Measurements from ENCODE around the gene GALNT10.

GALNT10 gene

DNA sequence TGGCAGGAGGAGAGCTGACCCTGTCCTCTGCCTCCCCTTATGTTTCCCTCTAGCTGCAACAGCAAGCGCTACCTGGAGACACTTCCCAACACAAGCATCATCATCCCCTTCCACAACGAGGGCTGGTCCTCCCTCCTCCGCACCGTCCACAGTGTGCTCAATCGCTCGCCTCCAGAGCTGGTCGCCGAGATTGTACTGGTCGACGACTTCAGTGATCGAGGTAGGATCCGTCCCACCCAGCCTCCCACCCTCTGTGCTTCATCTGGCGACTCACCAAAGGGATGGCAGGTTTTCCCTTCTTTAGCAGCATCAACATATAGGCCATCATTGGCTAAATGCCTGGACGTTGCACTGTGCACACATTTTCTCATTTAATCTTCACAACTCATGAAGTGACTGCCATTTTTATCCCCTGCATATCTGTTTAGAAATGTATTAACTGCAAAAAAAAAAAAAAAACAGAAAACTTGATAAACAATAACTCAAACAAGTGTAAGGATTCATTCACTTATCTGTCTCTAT, 139.0 kb downstream of the GALNT10 start:
- DNase-seq, result no peak

DNA sequence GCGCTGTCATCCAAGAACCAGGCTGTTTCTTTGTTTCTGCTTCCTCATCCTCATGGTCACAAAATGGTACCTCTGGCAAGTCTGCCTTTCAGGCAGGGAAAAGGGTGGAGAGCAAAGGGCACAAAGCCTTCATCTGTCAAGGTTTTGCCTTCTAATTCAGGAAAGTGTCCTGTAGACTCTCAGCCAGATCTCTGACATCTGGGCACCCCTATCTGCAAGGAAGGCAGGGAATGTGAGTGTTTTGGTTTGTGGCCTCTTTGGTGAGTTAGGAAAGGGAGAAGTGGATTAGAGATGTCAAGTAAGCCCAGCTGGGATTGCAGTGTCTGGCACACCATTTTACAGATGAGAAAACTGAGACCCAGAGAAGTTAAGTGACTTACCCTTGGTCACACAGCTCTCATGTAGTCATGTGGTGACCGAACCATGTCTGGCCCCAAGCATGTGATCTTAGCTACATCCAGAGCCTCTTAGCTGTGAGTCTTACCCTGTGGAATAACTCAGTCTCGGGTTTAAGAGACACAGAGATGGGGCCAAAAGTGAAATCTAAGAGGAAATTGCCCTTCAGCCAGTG, 139.6 kb downstream of the GALNT10 start:
- no peak for DNase-seq

DNA sequence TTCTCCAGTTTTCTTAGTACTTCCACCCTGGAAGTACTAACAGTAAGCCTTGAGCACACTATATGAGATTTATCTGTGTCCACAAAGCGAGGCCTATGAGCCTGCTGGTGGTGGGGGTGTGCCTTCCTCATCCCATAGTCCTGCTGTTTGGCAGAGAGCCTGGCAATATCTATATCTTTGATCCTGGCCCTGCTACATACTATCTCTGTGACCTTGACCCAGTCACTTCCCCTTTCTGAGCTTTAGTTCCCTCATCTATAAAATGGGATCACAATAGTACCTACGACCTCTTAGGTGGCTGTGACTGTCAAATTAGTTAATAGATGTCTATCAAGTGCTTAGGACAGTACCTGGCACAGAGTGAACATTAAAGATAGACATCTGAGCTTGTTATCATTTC, 140.7 kb downstream of the GALNT10 start:
- DNase-seq, result no peak

DNA sequence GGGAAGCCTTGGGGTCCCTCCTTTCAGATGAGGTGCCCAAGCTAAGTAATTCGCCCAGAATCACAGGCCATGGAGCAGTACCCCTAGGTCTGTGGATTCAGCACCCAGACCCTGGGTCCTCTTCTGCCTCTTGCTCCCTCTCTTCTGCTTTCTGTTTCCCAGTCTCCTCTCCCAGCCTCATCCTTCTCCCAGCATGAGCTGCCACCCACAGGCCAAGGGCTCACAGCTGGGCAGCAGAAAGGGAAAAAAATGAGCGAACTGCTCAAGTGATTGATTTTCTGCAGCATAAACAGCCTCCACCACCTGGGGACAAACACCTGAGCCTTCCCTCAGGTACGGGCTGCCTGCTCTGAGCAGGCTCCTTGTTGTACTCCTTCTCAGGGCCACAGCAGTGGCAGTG, 141.4 kb downstream of the GALNT10 start:
- DNase-seq, result no peak

DNA sequence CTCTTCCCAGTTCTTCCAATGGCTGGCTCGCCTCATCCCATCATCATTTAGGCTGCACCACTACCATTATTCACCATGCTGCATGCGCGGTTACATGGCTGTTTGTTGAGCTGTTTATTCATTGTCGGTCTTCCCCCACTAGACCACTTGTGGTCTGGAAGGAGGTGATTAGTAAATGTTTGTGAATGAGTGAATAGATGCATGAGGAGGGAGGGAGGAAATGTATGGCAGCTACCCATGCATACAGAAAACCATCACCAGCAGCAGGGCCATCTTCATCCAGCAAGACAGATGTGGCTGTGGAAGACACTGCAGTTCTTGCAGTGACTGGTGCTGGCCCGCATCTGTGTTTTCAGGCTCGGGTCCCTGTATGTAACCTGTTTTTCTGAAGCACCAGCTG, 141.9 kb downstream of the GALNT10 start:
- no peak for DNase-seq

DNA sequence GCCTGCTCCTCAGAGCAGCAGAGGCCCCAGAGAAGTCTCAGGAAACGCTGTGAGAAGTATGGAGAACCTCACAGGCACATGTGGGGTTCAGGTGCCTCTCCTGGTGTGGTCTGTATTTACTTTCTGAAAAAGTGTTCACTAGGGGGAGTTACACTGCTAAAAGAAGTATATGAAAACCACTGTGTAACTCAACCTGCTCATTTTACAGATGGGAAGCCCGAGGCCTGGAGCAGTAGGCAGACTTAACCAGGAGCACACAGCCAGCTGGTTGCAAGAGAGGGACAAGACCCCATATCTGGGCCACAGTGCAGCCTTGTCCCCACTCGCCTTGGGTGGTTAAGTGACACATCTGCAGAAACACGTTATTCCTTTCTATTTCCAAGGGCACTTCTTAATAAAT, 142.5 kb downstream of the GALNT10 start:
- no peak for DNase-seq

DNA sequence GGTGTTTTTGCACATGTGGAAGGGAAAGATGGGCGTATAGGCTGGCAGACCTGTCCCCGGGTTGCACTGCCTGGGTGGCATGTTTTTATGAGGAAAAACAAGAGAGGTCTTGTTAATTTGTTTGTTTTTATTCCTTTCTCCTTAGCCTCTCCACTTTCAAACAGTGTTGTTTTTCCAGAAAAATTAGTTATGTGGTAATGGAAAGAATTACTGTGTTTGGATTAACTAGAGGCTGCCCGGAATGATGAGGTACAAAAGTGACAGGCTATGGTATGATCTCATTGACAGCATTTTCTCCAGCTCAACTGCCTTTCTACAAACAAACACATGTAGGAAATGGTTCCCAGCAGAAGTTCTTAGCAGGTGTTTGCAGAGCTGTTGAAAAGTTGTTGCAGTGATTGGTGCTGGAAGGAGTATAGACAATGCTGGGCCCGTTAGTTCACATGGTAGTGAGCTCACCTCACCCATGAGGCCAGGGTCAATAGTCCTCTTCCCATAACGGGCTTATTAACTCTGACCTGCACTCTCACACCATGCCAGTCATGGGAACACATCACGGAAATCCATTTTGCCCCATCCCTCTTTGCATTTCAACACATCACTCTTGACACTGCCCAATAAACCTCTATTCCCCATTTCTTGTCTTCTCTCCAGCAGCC, 144.0 kb downstream of the GALNT10 start:
- no peak for DNase-seq

DNA sequence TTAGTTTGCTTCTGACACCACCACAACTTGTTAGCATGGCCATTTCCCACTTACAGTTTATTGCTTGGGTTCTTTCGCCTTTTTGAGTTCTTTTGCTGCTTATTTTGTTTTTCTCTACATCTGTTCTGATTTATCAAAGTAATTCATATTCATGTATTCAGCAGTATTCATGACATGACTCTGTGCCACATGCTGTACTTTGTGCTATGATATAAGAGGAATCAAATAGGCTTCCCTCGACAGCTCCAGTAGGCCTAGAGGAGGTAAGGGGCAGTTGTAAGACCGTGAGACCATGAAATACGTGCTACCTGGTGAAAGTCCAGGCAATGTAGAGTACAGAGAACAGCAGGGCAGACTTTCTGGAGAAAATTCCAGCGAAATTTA, 144.5 kb downstream of the GALNT10 start:
- DNase-seq, result no peak

DNA sequence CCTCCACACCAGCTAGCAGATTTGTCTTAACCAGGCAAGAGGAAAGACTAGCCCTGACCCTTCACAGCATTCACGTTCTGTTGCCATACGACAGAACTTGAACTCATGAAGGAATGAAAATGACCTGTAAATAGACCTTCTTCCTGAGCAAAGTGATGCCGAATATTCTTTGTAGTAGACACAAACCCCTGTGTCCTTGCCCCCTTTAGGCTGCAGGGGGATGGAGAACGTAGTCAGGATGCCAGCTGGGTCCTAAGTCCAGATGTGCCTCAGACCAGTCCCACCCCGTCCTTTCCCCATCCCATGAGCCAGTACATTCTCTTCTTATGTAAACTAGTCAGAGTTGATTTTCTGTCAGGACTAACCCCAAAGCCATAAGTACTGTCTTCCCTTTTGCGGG, 151.1 kb downstream of the GALNT10 start:
- DNase-seq, result no peak

DNA sequence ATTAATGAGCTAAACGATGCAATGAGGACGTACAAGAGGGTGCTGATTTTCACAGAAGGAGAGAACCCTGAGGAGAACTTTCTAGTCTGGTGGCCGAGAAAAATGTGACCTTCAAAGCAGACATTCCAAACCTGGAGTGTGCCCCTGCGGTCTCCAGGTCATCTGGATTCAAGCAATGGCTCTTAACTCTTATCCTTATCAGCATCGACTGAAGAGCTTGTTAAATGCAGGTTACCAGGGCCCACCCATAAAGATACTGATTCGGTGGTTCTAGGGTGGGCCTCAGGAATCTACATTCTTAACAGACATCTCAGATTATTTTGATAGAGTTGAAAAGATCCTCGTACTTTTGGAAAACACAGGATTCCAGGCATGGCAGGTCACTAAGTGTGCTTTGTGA, 151.7 kb downstream of the GALNT10 start:
- DNase-seq, result no peak

DNA sequence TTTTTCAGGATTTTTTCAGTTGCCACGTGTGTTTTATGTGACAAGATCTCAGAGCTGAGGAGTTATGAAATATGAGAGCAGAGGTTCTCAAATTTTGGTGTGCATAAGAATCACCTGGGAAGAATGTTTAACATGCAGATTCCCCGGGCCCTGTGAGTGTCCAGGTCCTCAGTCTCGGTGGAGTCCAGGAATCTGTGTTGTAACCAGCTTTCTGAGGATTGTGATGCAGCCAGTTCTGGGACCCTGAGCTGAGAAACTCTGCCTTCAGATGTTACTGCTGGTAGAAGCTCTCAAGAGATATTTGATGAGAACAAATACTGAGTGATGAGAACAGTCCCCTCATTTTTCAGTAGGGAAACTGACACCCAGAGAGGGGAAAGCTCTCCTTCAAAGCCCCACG, 152.4 kb downstream of the GALNT10 start:
- DNase-seq, result no peak

DNA sequence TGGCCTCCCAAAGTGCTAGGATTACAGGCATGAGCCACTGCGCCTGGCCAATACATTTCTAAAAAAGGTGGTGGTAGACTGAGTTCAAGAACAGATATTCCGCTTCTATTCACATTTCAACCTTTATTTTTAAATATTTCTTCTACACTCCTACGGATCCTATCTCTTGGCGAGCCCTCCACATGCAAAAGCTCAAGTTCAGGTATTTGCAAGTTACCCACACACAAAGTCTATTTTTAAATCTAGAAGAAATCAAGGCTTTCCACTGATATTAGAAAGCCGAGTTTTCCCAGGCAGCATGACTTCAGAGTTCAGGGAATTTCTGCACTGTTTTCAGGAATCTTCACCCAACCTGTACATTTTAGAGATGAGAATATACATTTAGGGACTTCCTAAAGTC, 153.9 kb downstream of the GALNT10 start:
- no peak for DNase-seq

DNA sequence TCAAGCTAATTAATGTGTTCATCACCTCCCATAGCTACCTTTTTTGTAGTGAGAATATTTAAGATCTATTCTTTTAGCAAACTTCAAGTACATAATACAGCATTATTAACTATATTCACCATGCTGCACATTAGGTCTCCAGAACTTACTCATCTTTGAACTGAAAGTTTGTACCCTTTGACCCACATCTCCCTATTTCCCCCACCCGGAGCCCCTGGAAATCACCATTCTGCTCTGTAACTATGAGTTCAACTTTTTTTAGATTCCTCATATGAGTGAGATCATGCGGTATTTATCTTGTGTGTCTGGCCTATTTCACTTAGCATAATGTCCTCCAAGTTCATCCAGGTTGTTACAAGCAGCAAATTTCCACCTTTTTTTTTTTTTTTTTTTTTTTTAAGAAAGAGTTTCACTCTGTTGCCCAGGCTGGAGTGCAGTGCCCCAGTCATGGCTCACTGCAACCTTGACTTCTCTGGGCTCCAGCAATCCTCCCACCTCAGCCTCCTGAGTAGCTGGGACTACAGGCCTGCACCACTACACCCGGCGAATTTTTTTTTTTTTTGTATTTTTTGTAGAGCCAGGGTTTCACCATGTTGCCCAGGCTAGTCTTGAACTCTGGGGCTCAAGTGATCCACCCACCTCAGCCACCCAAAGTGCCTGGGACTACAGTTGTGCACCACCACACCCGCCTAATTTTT, 154.9 kb downstream of the GALNT10 start:
- no peak for DNase-seq

DNA sequence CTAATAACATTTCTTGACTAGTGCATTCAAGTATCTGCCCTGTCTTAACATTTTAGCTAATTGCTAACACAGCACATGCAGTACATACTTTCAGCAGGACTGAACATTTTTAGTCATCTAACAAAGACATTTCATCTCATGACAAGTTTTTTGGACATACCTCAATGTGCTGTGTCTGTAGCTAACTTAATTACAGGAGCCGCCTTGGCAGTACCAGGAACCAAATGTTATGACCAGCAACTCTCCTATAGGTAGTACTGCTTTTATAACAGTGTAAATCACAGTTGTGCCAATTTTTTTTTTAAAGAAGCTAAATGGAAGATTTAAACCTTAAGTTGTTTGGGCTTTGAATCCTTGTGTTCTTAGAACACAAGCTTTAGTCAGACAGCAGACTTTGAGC, 155.9 kb downstream of the GALNT10 start:
- DNase-seq, result no peak

DNA sequence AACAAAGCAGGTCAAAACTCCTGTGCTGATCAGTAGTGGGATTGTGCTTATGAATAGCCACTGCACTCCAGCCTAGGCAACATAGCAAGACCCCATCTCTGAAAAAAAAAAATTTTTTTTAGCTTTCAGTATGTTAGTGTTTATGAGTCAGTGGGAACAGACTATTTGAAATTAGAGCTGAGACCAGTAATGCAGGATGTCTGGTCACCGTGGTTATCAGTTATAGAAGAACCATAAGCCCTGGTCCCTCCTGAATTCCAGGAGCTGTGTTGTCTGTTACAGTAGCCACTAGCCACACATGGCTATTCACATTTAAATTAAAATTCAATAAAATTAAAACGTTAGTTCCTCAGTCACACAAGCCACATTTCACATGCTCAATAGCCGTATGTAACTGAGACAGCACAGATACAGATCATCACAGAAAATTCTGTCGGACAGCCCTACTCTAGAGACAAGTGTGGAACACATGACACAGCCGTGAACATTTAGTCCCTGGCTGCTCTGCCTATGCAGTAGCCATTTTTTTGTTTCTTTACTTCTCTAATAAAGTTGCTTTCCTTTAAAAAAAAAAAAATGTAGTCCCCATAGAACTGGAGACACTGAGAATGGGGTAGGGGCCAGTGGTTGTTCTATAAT, 159.2 kb downstream of the GALNT10 start:
- DNase-seq, result no peak

DNA sequence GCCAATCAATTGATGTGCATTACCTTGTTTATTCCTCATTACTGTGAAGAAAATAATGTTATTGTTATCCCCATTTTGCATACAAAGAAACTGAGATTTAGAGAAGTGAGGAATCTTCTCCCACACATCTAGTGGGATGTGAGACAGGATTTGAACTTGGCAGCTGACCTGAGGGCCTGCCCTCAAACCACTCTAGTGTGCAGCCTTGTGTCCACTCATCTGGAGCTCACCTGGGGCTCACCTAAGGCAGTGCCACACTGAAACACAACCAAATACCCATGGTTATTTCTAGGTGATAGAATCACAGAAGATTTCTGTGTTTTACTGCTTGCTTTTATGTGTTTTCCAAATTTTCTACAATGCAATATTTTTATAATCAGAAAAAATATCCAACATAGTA, 160.6 kb downstream of the GALNT10 start:
- no peak for DNase-seq

DNA sequence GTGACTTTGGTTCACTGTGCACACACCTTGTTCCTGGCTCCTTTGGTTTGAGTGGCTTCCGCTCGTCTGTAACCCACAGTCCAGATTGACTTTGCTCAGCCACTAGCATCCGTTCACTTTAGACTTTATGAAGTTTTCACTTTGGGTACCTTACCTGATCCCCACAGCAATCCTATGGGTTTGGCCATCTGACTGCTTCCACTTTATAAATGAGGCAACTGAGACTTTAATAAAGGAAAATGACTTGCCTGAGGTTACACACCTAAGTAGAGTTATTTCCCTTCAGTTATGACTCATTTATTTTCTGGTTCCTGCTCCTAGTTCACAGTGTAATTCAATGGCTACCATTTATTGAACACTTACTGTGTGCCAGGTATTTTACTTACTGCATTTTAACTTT, 161.0 kb downstream of the GALNT10 start:
- no peak for DNase-seq

DNA sequence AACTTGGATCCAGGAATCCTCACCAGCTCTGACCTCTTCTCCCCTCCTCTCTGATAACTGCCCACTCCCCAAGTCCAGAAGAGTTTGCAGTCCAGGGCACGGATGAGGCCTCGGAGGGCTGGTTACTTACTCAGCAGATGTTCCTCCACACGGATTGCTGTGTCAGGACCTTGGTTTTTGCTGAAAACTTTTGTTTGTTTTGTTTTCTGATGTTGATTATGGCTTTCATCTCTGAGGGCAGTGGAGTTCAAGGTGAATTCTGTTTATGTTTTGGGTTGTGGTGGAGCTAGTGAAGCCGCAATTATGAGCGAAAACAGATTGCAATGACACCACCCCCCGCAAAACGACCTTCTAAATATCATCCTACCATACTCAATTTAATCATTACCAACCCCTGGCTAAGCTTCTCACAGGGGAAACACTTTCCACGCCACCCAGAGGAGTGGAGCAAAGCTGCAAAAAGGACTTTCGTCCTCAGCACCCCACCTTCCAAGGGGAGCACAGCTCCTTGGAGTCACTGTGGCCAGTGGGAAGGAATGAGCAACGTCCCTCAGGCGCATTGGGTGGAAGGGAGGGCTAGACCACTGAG, 162.5 kb downstream of the GALNT10 start:
- DNase-seq, result no peak

DNA sequence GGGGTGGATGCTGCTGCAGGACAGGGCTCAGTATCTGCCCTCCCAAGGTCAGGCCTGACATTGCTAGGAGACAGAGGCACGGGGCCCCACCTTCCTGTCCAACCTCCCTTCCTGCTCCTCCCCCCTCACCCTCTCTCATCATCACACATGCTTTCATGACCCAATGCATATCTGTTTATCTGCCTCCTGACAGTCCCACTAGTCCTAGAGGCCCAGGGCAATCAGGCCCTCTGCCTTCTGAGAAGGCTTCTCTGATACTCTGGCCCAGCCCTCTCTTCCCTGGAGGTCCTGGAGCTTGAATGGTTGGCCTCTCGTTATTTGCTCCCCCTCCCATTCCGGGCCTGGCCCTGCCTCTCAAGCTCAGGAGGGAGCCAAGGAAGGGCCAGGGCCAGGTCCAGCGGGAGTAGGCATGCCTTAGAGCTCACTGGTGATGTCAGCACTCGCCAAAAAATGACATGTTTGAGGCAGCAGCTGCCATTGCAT, 164.6 kb downstream of the GALNT10 start:
- no peak for DNase-seq

DNA sequence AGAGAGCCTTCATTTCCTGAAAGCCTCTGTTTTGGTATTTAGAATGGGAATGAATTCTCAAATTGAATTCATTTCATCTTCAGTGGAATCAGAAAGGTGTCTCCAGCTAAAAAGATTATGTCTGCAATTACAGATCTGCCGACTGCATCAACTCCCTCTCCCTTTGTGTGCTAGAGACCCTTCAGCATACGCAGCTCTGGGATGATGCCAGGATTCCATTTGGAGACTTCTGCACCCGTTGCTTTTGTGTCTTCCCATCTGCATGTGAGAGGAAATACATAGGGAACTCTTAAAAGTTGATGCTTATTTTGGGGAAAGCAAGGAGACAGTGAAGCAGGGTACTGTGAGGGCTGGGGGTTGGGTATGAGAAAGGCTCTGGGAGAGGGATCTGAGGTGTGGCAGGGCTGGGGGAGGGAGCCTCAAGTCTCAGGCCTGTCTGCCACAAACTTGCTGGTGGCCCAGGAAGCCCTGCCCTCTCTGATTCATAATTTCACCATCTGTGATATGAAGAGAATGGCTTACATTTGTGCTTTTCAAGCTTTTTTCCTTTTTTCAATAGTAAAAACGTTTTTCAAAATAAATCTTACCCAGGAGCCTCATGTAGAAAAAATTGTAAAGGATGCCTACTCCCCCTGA, 165.6 kb downstream of the GALNT10 start:
- DNase-seq, result no peak

DNA sequence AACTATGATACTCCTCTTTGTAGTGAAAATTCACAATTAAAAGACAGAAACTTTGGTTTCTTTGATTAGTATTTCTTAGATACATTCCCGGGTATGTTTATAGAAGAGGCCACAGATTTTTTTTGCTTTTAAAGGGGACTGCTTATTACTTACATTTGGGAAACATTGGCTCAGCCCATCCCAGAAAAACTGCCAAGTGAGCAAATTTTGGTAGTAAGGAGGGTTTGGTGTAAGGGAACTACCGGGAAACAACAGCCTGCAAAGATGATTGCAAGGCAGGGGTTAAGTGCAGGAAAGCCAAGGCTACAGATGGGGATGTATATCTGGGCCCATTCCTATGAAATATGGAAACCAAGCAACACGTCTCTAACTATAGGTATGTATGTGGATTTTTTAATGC, 166.4 kb downstream of the GALNT10 start:
- no peak for DNase-seq

DNA sequence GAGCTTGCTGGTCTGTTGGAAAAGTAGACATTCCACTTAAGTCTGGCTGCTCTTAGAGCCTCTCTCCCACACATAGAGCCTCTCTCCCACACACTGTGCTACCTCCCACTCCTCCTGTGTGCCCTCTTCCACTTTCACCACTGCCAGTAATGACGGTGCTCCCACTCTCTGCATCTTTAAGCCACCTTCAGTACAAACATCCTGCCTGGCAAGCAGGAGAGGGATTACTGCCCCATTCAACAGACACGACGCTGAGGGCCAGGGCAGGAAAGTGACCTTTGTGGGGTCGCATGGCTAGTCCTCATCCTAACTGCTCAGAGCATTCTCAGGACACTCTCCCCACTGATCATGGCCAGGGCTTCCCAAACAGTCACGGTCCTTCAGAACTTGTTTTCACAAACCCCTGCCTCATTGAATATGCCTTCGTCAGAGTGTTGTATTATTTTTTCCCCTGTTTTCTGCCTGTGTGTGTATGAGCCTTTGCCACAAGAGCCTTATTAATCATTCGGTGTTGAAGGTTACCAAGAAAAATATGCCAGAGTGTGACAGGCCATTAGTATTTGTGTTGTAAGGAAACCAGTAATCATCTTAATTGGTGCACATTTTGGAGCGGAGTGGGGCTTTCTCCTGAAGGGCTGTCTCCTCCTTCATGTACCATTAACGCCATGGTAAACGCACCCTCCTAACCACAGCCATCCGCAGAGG, 168.1 kb downstream of the GALNT10 start:
- DNase-seq, result no peak
